Dedifferentiated amniotic fluid mesenchymal stem cell (primary cell): Measurements from ENCODE around the gene YIF1A.

Experiments
- DNase-seq: peaks from one replicate; pipeline ENCODE4 v3.0.0-alpha.2; 2016; ENCODE audit errors: extremely low spot score

The YIF1A gene

GRCh38 chr11:66243782-66244535, 45.0 kb downstream of the YIF1A start:
- DNase-seq, result no peak

GRCh38 chr11:66242095-66242765, 46.7 kb downstream of the YIF1A start:
- no peak for DNase-seq

GRCh38 chr11:66240781-66241136, 48.2 kb downstream of the YIF1A start:
- DNase-seq, result no peak

- no peak for DNase-seq
These were observed 48.8 kb downstream of the YIF1A start for GRCh38 chr11:66239998-66240780.

GRCh38 chr11:66239511-66239910, 49.4 kb downstream of the YIF1A start:
- no peak for DNase-seq

GRCh38 chr11:66238786-66239413, 50.0 kb downstream of the YIF1A start:
- DNase-seq, result no peak

GRCh38 chr11:66237867-66238266, 51.1 kb downstream of the YIF1A start:
- no peak for DNase-seq

GRCh38 chr11:66235141-66235540, 53.8 kb downstream of the YIF1A start:
- DNase-seq, result no peak
